Neural crest cell (in vitro differentiated cells): Measurements from ENCODE around the gene SFXN2. TPM values are rescaled to one million over a fixed set of nuclear protein-coding genes. Genes with fewer than 3 reads are reported as not detected.

Source experiments
- DNase-seq: peaks from one replicate; pipeline ENCODE4 v3.0.0; 2021; ENCODE audit warnings: low read depth, mixed read lengths, low spot score
- H3K27ac Mint-ChIP-seq: one replicate; pipeline ENCODE4 v1.8.0; 2021; ENCODE audit warnings: mild to moderate bottlenecking, mixed read lengths; ENCODE audit not compliant: unreplicated experiment
- H3K27me3 Mint-ChIP-seq: 2 replicates; pipeline ENCODE4 v1.8.0; 2021; ENCODE audit warnings: low read depth, mild to moderate bottlenecking, mixed read lengths
- H3K36me3 Mint-ChIP-seq: 2 replicates; pipeline ENCODE4 v1.8.0; 2021; ENCODE audit warnings: low read depth, mild to moderate bottlenecking, mixed read lengths
- H3K4me1 Mint-ChIP-seq: 2 replicates; pipeline ENCODE4 v1.8.0; 2021; ENCODE audit warnings: mixed read lengths
- H3K4me3 Mint-ChIP-seq: one replicate; pipeline ENCODE4 v1.8.0; 2021; ENCODE audit warnings: mild to moderate bottlenecking, mixed read lengths
- H3K9me3 Mint-ChIP-seq: 2 replicates; pipeline ENCODE4 v1.8.0; 2021; ENCODE audit warnings: mixed read lengths
- total RNA-seq: library from RNA; stranded (reverse); gene quantifications from 2 replicates; pipeline ENCODE4 v1.2.1, GENCODE V29; 2021
- TF ChIP-seq, protein P1 (sequence below): fragments of 200-600 bp; sonication (generic); conservative IDR thresholded peaks from 2 replicates; pipeline ENCODE4 v1.5.0; 2021; ENCODE audit warnings: antibody characterized with exemption, mild to moderate bottlenecking

The SFXN2 gene
- total RNA-seq, 1 donor from 2014 or later, result 36.6 TPM

DNA sequence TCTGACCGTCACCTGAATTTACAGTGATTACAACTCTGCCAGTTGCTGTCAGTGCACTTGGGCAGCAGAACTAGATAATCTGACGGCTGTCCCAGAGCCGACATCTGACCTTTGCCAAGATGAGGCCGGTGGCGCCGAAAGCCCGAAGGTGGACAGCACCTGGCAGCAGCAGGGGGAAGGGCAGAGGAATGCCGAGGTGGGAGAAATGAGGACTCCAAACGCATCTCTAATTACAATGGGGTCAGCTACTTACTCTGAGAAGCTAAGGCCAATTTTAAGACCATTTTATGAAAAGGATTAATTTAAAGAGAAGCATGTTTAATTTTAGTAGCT, 36.4 kb upstream of the SFXN2 start:
- DNase-seq, result no peak
- no peaks in the 10 kb centered on the region for H3K9me3 Mint-ChIP-seq
- H3K36me3 Mint-ChIP-seq, result peaks cover 9% of the 10 kb centered on the region
- peaks cover 83% of the 10 kb centered on the region for H3K4me1 Mint-ChIP-seq
- H3K27me3 Mint-ChIP-seq, result no peaks in the 10 kb centered on the region
- H3K27ac Mint-ChIP-seq, result peak overlapping the region; percentile 87
- TF ChIP-seq, protein P1, sequence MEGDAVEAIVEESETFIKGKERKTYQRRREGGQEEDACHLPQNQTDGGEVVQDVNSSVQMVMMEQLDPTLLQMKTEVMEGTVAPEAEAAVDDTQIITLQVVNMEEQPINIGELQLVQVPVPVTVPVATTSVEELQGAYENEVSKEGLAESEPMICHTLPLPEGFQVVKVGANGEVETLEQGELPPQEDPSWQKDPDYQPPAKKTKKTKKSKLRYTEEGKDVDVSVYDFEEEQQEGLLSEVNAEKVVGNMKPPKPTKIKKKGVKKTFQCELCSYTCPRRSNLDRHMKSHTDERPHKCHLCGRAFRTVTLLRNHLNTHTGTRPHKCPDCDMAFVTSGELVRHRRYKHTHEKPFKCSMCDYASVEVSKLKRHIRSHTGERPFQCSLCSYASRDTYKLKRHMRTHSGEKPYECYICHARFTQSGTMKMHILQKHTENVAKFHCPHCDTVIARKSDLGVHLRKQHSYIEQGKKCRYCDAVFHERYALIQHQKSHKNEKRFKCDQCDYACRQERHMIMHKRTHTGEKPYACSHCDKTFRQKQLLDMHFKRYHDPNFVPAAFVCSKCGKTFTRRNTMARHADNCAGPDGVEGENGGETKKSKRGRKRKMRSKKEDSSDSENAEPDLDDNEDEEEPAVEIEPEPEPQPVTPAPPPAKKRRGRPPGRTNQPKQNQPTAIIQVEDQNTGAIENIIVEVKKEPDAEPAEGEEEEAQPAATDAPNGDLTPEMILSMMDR, result no peak
- H3K4me3 Mint-ChIP-seq, result no peak overlapping the region

DNA sequence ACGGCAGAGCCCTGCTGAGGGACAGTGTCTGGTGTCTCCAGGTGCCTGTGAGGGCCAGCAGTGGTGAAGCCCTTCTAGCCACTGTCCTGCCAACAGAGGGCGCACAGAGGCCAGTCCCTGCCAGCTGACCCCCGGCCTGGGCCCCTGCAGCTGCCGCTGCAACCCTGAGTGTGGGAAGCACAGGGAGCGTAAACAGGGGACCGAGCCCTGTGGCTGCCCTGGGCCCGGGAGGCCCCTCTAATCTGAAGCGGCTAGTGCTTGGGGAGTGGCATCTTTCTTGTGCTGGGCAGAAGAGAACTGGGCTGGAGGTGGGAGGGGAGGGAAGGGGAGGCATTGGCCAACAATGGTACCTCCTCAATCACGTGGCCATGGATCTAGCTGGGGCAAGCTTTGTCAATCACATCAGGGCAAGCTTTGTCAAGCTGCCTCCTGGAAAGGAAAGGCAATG, 35.6 kb upstream of the SFXN2 start:
- DNase-seq, result peak; percentile 84
- TF ChIP-seq, protein P1, result peak; percentile 74
- H3K36me3 Mint-ChIP-seq, result peaks cover 9% of the 10 kb centered on the region
- H3K9me3 Mint-ChIP-seq, result no peaks in the 10 kb centered on the region
- H3K27me3 Mint-ChIP-seq, result no peaks in the 10 kb centered on the region
- peak overlapping the region; percentile 76 for H3K4me3 Mint-ChIP-seq
- peak overlapping the region; percentile 80 for H3K27ac Mint-ChIP-seq
- H3K4me1 Mint-ChIP-seq, result peaks cover 74% of the 10 kb centered on the region

DNA sequence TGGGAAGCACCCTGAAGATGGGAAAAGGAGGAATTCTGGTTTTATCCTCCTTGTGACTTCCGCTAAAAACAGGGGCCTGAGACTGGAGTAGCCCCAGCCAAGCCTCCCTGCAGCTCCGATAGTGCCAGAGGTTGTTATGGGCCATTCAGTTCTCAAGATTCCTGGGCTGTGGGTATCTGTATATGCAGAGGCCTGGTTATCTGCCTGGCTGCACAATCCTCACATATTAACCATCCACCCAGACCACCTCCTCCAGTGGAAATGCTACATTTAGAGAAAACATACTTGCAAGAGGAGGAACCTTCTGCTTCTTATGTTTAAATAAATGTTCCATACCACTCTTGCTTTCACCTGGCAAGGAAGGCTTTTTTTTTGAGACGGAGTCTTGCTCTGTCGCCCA, 34.8 kb upstream of the SFXN2 start:
- peaks cover 67% of the 10 kb centered on the region for H3K4me1 Mint-ChIP-seq
- no peak for DNase-seq
- TF ChIP-seq, protein P1, result no peak
- no peak overlapping the region for H3K4me3 Mint-ChIP-seq
- H3K27ac Mint-ChIP-seq, result no peak overlapping the region
- no peaks in the 10 kb centered on the region for H3K27me3 Mint-ChIP-seq
- peaks cover 9% of the 10 kb centered on the region for H3K36me3 Mint-ChIP-seq
- no peaks in the 10 kb centered on the region for H3K9me3 Mint-ChIP-seq

DNA sequence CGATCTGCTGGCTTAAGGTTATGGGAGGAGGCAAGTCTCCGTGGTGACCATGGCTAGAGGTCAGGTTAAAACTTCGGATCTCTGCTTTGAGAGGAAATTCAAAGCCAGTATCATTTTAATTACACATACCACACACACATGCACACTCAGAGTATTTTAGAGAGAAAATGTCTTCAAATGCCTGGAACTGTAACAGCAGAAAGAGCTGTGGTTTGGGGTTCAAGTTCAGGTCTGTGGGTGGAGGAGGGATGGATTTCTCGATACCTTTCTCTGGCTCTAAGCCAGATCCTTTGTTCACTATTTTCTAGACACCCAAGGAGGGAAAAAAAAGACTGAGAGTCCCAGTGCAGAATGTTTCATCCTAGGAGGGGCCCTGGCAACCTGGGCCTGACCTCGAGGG, 32.7 kb upstream of the SFXN2 start:
- Mint-ChIP-seq H3K4me1 (peaks cover 46% of the 10 kb centered on the region), H3K27ac (no peak overlapping the region), H3K36me3 (peaks cover 14% of the 10 kb centered on the region), H3K27me3 (no peaks in the 10 kb centered on the region), H3K9me3 (no peaks in the 10 kb centered on the region), H3K4me3 (no peak overlapping the region)
- DNase-seq, result no peak
- TF ChIP-seq, protein P1, result no peak

DNA sequence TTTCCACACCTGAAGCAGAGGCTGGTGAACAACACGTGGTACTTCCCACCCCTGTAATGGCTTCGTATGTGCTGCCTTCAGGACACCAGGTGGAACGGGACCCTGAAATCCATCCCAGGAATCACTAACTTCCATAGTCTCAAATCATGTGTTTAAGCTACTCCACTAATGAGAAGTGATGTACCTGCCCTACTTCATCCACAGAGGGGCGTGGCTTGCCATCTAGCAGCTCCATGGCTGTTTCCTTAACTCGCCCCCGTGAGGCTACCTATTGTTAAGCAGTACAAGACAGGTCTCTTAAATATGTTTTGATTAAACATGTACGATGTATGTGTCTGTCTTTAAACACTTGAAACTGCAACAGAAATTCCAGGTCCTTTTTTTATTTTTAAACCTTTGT, 32.0 kb upstream of the SFXN2 start:
- Mint-ChIP-seq H3K27ac (no peak overlapping the region), H3K4me3 (no peak overlapping the region), H3K36me3 (peaks cover 14% of the 10 kb centered on the region), H3K4me1 (peaks cover 39% of the 10 kb centered on the region), H3K9me3 (no peaks in the 10 kb centered on the region), H3K27me3 (no peaks in the 10 kb centered on the region)
- TF ChIP-seq, protein P1, result no peak
- no peak for DNase-seq

DNA sequence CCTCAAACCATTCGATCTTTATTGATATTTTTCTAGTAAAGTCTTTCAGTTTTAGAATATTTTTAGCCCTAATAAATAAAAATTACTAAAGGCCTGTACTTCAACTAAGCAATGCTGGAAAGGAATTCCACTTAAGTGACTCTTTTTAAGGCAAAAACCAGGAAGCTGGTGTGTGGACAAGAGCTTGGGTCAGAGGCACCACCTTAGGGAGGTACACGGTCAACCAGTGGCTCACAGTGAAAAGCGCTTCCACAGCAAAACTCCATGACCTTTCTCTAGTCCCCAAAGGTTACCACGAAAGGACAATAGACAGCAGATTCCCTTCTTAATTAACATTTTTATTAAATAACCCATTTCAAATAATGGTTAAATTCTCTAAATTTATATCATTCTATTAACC, 31.5 kb upstream of the SFXN2 start:
- DNase-seq, result no peak
- Mint-ChIP-seq H3K9me3 (no peaks in the 10 kb centered on the region), H3K27me3 (no peaks in the 10 kb centered on the region), H3K36me3 (peaks cover 19% of the 10 kb centered on the region), H3K4me3 (no peak overlapping the region), H3K4me1 (peaks cover 33% of the 10 kb centered on the region), H3K27ac (no peak overlapping the region)
- TF ChIP-seq, protein P1, result no peak
